Kidney (tissue), 14 donors: Measurements from ENCODE around the gene ZPR1. TPM values are rescaled to one million over a fixed set of nuclear protein-coding genes. Genes with fewer than 3 reads are reported as not detected.
A peak's percentile ranks its signal among the peaks of the same experiment; 100 is the strongest.
"Not testable (repeated sequence)": the region's sequence is repeated elsewhere in the genome, so short reads cannot be mapped to it uniquely, and the experiment has no call there.

ENCODE experiments used
- DNase-seq, 5 donors: peaks; one replicate each; pipeline ENCODE4 v3.0.0-alpha.2; 2013 to 2020
- FAIRE-seq: peaks from 2 replicates; lab custom pipeline; 2012; peaks lifted over from hg19 to GRCh38; lab: Jason Lieb, UNC
- H3K27ac ChIP-seq, 2 donors: one replicate each; pipeline ENCODE4 v1.7.0; 2013; ENCODE audit warnings: low read depth in 2 of 2, low read length in 2 of 2, inconsistent platforms in 1 of 2
- H3K27me3 ChIP-seq: one replicate; pipeline ENCODE4 v1.7.1; 2013; ENCODE audit warnings: low read length, inconsistent platforms; ENCODE audit not compliant: control insufficient read depth, insufficient read depth
- H3K36me3 ChIP-seq, 3 donors: one replicate each; pipeline versions ENCODE4 v1.7.0 to v1.7.1; 2013; ENCODE audit warnings: low read length in 3 of 3, control low read depth in 1 of 3, inconsistent platforms in 1 of 3; ENCODE audit not compliant: insufficient read depth in 3 of 3, control insufficient read depth in 2 of 3
- H3K4me1 ChIP-seq, 3 donors: one replicate each; pipeline versions ENCODE4 v1.7.0 to v1.7.1; 2013; ENCODE audit warnings: low read length in 3 of 3, inconsistent platforms in 1 of 3, low read depth in 1 of 3; ENCODE audit not compliant: control insufficient read depth in 2 of 3, insufficient read depth in 2 of 3
- H3K4me3 ChIP-seq, 3 donors: one replicate each; pipeline versions ENCODE4 v1.7.0 to v1.8.1; 2013; ENCODE audit warnings: low read length in 3 of 3, control low read depth in 1 of 3, inconsistent platforms in 1 of 3
- H3K9ac ChIP-seq, 3 donors: one replicate each; pipeline versions ENCODE4 v1.7.0 to v1.7.1; 2013; ENCODE audit warnings: low read length in 3 of 3, control low read depth in 1 of 3, inconsistent platforms in 1 of 3
- H3K9me3 ChIP-seq, 3 donors: one replicate each; pipeline versions ENCODE4 v1.7.0 to v1.7.1; 2013; ENCODE audit warnings: low read length in 3 of 3, control low read depth in 1 of 3, inconsistent platforms in 1 of 3; ENCODE audit not compliant: control insufficient read depth in 2 of 3, insufficient read depth in 1 of 3
- CTCF ChIP-seq: IDR thresholded peaks from 3 replicates; pipeline ENCODE4 v1.5.1; 2012; ENCODE audit warnings: mild to moderate bottlenecking, moderate library complexity, borderline replicate concordance; ENCODE audit not compliant: insufficient read depth; ENCODE audit errors: extremely low read depth
- intact Hi-C: fragments of 100-400 bp; cut with DNase I; formaldehyde crosslinking; loops from one replicate; pipeline ENCODE4 v1.11.1; 2022
- polyA plus RNA-seq: library from polyadenylated mRNA; stranded (reverse); fragments of 350-450 nt; fragmentation: Illumina TruSeq; extraction: RNeasy Lipid Tissue Mini Kit (QIAGEN cat#74804); gene quantifications from one replicate; pipeline ENCODE4 v1.2.3, GENCODE V29; 2014; ENCODE audit warnings: low read depth, low replicate concordance; ENCODE audit not compliant: insufficient read depth
- total RNA-seq: library from RNA; stranded (reverse); fragmentation: NEBNext Ultra II Directional; extraction: Animal tissue kit (Norgen Biotek cat#: 25700); gene quantifications from one replicate; pipeline ENCODE4 v1.2.1, GENCODE V29; 2021
- donor health status: control.
- donor health status: control.
- donor health status: control.
- donor health status: control.
- donor health status: control.
- donor health status: DM: yes; HTN: yes; CAD: no.
- donor health status: Normal renal cell carcinoma (clear cell type).

ZPR1 gene
- total and polyA plus RNA-seq, 2 donors from 2014 or later = 30.0 to 40.2 TPM

DNA sequence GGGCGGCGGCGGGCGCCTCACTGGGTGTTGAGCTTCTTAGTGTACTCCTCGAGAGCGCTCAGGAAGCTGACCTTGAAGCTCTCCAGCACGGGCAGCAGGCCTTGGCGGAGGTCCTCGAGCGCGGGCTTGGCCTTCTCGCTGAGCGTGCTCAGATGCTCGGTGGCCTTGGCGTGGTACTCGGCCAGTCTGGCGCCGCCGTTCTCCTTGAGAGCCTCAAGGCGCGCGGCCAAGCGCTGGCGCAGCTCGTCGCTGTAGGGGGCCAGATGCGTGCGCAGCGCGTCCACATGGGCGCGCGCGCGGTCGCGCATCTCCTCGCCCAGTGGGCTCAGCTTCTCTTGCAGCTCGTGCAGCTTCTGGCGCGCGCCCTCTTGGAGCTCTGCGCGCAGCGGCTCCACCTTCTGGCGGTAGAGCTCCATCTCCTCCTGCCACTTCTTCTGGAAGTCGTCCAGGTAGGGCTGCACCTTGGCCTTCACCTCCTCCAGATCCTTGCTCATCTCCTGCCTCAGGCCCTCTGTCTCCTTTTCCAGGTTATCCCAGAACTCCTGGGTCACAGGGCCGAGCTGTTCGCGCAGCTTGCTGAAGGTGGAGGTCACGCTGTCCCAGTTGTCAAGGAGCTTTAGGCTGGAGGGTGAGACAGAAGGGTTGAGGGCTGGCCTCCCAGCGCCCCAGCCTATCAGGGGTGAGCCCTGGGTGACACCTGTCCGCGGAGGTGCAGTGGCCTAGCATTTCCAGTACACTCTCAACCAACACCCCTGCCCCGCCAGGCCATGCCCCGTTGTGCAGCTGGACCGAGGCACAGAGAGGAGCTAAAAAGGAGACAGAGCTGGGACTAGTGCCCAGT, 48.2 kb upstream of the ZPR1 start:
- H3K36me3 ChIP-seq = no peaks in the 10 kb centered on the region
- FAIRE-seq (no peak), DNase-seq (peak; percentile 93 to 97 (median 95))
- H3K27ac ChIP-seq = peak overlapping the region; percentile 36 to 49
- peak overlapping the region; percentile 26 to 50 (median 32) for H3K4me3 ChIP-seq
- peak overlapping the region in 1 of 3 donors; percentile 46 for H3K9ac ChIP-seq
- H3K9me3 ChIP-seq = no peaks in the 10 kb centered on the region
- H3K4me1 ChIP-seq = peaks cover 0 to 8% (median 6%) of the 10 kb centered on the region in 3 donors
- peak; percentile 67 for TF ChIP-seq CTCF
- H3K27me3 ChIP-seq = no peaks in the 10 kb centered on the region
- intact Hi-C loops = no loop called here

GRCh38 chr11:116835042-116835772, 47.4 kb upstream of the ZPR1 start:
- Histone ChIP-seq H3K36me3 (no peaks in the 10 kb centered on the region), H3K4me1 (peaks cover 0 to 8% (median 6%) of the 10 kb centered on the region in 3 donors), H3K9ac (no peak overlapping the region), H3K9me3 (no peaks in the 10 kb centered on the region), H3K4me3 (peak overlapping the region in 1 of 3 donors; percentile 50), H3K27ac (peak overlapping the region; percentile 36 to 49), H3K27me3 (no peaks in the 10 kb centered on the region)
- no peak for TF ChIP-seq CTCF
- intact Hi-C loops = no loop called here
- no peak for DNase-seq
- FAIRE-seq = no peak

DNA sequence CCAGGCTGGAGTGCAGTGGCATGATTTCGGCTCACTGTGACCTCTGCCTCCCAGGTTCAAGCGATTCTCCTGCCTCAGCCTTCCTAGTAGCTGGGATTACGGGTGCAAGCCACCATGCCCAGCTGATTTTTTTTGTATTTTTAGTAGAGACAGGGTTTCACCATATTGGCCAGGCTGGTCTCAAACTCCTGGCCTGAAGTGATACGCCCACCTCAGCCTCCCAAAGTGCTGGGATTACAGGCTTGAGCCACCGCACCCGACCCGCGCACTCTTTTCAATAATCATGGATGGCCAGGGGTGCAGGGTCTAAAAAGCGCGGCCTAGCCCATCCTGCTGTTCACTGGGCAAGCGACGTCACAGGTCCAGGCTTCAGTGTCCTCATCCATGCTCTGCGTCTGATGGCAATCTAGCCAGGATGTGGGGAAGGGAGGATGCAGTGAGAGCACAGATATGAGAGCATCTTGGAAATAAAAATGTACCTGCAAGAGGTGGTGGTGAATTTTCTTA, 46.8 kb upstream of the ZPR1 start:
- H3K27ac ChIP-seq, H3K36me3 ChIP-seq, H3K4me1 ChIP-seq, H3K4me3 ChIP-seq, DNase-seq, H3K9ac ChIP-seq, H3K9me3 ChIP-seq, FAIRE-seq, H3K27me3 ChIP-seq, intact Hi-C loops: not testable (repeated sequence)
